H1 (cell line): ENCODE results near the gene RPRML. TPM values are rescaled to one million over a fixed set of nuclear protein-coding genes. Genes with fewer than 3 reads are reported as not detected.

Experiments
- CTCF ChIA-PET: fragments of 300-600 bp; sonication (Branson Sonifier 250); formaldehyde crosslinking; loops from one replicate; lab custom pipeline; 2021; ENCODE audit not compliant: partially characterized antibody; lab: Charles Lee
- POLR2A ChIA-PET: fragments of 300-600 bp; sonication (Branson Sonifier 250); formaldehyde crosslinking; loops from one replicate; lab custom pipeline; 2021; ENCODE audit warnings: inconsistent platforms; ENCODE audit not compliant: partially characterized antibody; lab: Charles Lee
- DNase-seq, 2 experiments: peaks; one replicate each; pipeline versions ENCODE4 v3.0.0 to v3.0.0-alpha.2; 2010 to 2022; ENCODE audit warnings: low spot score in 2 of 2, low read depth in 1 of 2, mixed read lengths in 1 of 2
- FAIRE-seq: peaks from 2 replicates; lab custom pipeline; 2011; peaks lifted over from hg19 to GRCh38; lab: Jason Lieb, UNC
- H2AFZ ChIP-seq: 2 replicates; pipeline ENCODE4 v1.8.1; 2012; ENCODE audit warnings: low read length, inconsistent platforms
- H2AK5ac ChIP-seq: 2 replicates; pipeline ENCODE4 v1.6.1; 2013; ENCODE audit warnings: low read depth, low read length
- H2BK120ac ChIP-seq: replicated peaks from 2 replicates; pipeline ENCODE3; 2013; ENCODE audit warnings: low read depth, low read length, inconsistent platforms
- H2BK12ac ChIP-seq: 2 replicates; pipeline ENCODE4 v1.6.1; 2013; ENCODE audit warnings: low read depth, low read length
- H2BK15ac ChIP-seq: 2 replicates; pipeline ENCODE4 v1.6.1; 2013; ENCODE audit warnings: low read length
- H2BK20ac ChIP-seq: 2 replicates; pipeline ENCODE4 v1.6.1; 2013; ENCODE audit warnings: low read length
- H2BK5ac ChIP-seq: 2 replicates; pipeline ENCODE4 v1.6.1; 2013; ENCODE audit warnings: low read depth, low read length
- H3K14ac ChIP-seq: 2 replicates; pipeline ENCODE4 v1.6.1; 2013; ENCODE audit warnings: inconsistent platforms; ENCODE audit not compliant: insufficient read length
- H3K18ac ChIP-seq: 2 replicates; pipeline ENCODE4 v1.6.1; 2013; ENCODE audit warnings: low read length; ENCODE audit errors: extremely low read depth
- H3K23ac ChIP-seq: 2 replicates; pipeline ENCODE4 v1.6.1; 2013; ENCODE audit warnings: inconsistent platforms; ENCODE audit not compliant: insufficient read length
- H3K23me2 ChIP-seq: 2 replicates; pipeline ENCODE4 v1.6.1; 2013; ENCODE audit warnings: low read depth, low read length
- H3K27ac ChIP-seq: 2 replicates; pipeline ENCODE4 v1.6.1; 2011; ENCODE audit warnings: low read depth, low read length, inconsistent platforms
- H3K27me3 ChIP-seq, 4 experiments: replicated peaks in 1 of 4; 1 replicate in 1 of 4; 2 replicates in 3 of 4; pipeline versions ENCODE4 v1.6.1 to v1.8.1; 2011 to 2013; ENCODE audit warnings: low read length in 3 of 4, mild to moderate bottlenecking in 3 of 4, inconsistent platforms in 2 of 4, mixed read lengths in 2 of 4, moderate library complexity in 1 of 4; ENCODE audit not compliant: control insufficient read depth in 3 of 4, insufficient read depth in 3 of 4; ENCODE audit errors: extremely low read depth in 1 of 4
- H3K36me3 ChIP-seq, 4 experiments: 2 replicates each; pipeline versions ENCODE4 v1.6.1 to v1.8.1; 2011 to 2013; ENCODE audit warnings: mild to moderate bottlenecking in 4 of 4, low read length in 3 of 4, moderate library complexity in 2 of 4, control low read depth in 1 of 4, inconsistent platforms in 1 of 4; ENCODE audit not compliant: insufficient read depth in 4 of 4, control insufficient read depth in 2 of 4
- H3K4ac ChIP-seq: replicated peaks from 2 replicates; pipeline ENCODE3; 2013; ENCODE audit warnings: low read length, low read depth, mixed read lengths, inconsistent platforms; ENCODE audit not compliant: insufficient read length
- H3K4me1 ChIP-seq, 4 experiments: replicated peaks in 1 of 4; 1 replicate in 1 of 4; 2 replicates in 3 of 4; pipeline versions ENCODE4 v1.6.1 to v1.8.1; 2011 to 2013; ENCODE audit warnings: low read length in 3 of 4, inconsistent platforms in 2 of 4, mixed read lengths in 1 of 4; ENCODE audit not compliant: insufficient read depth in 4 of 4, control insufficient read depth in 3 of 4
- H3K4me2 ChIP-seq, 2 experiments: 2 replicates each; pipeline versions ENCODE4 v1.6.1 to v1.8.1; 2011 to 2013; ENCODE audit warnings: low read depth in 2 of 2, low read length in 2 of 2, control low read depth in 1 of 2, inconsistent platforms in 1 of 2, mild to moderate bottlenecking in 1 of 2; ENCODE audit not compliant: insufficient read depth in 1 of 2
- H3K4me3 ChIP-seq, 4 experiments: fragments of 200-600, 300-600 bp in 1 of 4; sonication (generic), shearing (Covaris generic), sonication (Bioruptor Twin) in 1 of 4; 2 replicates each; pipeline versions ENCODE4 v1.5.1 to v1.8.1; 2011 to 2016; ENCODE audit warnings: low read length in 4 of 4, low read depth in 3 of 4, control low read depth in 2 of 4, inconsistent platforms in 2 of 4, mild to moderate bottlenecking in 2 of 4, mixed read lengths in 1 of 4, moderate library complexity in 1 of 4; ENCODE audit not compliant: insufficient read depth in 2 of 4; ENCODE audit errors: extremely low read depth in 1 of 4
- H3K56ac ChIP-seq: replicated peaks from 2 replicates; pipeline ENCODE3; 2013; ENCODE audit warnings: low read depth, mild to moderate bottlenecking, mixed read lengths, low read length, inconsistent platforms; ENCODE audit not compliant: insufficient read length
- H3K79me1 ChIP-seq: 2 replicates; pipeline ENCODE4 v1.6.1; 2013; ENCODE audit warnings: low read depth, low read length, control low read depth
- H3K79me2 ChIP-seq, 2 experiments: 2 replicates each; pipeline versions ENCODE4 v1.6.1 to v1.8.1; 2012 to 2013; ENCODE audit warnings: low read length in 2 of 2, mild to moderate bottlenecking in 2 of 2, inconsistent platforms in 1 of 2; ENCODE audit not compliant: insufficient read depth in 2 of 2, control insufficient read depth in 1 of 2
- H3K9ac ChIP-seq, 4 experiments: replicated peaks in 1 of 4; 1 replicate in 1 of 4; 2 replicates in 3 of 4; pipeline versions ENCODE4 v1.6.1 to v1.8.1; 2011 to 2013; ENCODE audit warnings: low read depth in 3 of 4, low read length in 3 of 4, control low read depth in 2 of 4, mild to moderate bottlenecking in 2 of 4, moderate library complexity in 2 of 4, inconsistent platforms in 1 of 4; ENCODE audit errors: extremely low read depth in 1 of 4
- H3K9me3 ChIP-seq, 2 experiments: 2 replicates each; pipeline versions ENCODE4 v1.6.1 to v1.8.1; 2012 to 2013; ENCODE audit warnings: mild to moderate bottlenecking in 2 of 2, moderate library complexity in 2 of 2, control low read depth in 1 of 2, inconsistent platforms in 1 of 2, low read depth in 1 of 2, low read length in 1 of 2, mixed read lengths in 1 of 2; ENCODE audit not compliant: insufficient read depth in 2 of 2
- H4K20me1 ChIP-seq, 2 experiments: replicated peaks in 1 of 2; 2 replicates each; pipeline versions ENCODE3 to v1.8.1; 2011 to 2013; ENCODE audit warnings: inconsistent platforms in 2 of 2, low read length in 2 of 2, mild to moderate bottlenecking in 1 of 2; ENCODE audit not compliant: insufficient read depth in 2 of 2, control insufficient read depth in 1 of 2
- H4K5ac ChIP-seq: 2 replicates; pipeline ENCODE4 v1.6.1; 2013; ENCODE audit warnings: low read length, low read depth, mixed read lengths, inconsistent platforms; ENCODE audit not compliant: insufficient read length
- H4K8ac ChIP-seq: 2 replicates; pipeline ENCODE4 v1.8.0; 2013; ENCODE audit warnings: mild to moderate bottlenecking, moderate library complexity, low read length, inconsistent platforms; ENCODE audit not compliant: insufficient read depth; ENCODE audit errors: extremely low read depth
- H4K91ac ChIP-seq: replicated peaks from 2 replicates; pipeline ENCODE3; 2013; ENCODE audit warnings: low read length, mixed read lengths, inconsistent platforms; ENCODE audit not compliant: insufficient read length
- CHD2 ChIP-seq: IDR thresholded peaks from 2 replicates; pipeline ENCODE4 v1.6.1; 2012; ENCODE audit warnings: low read length, improper control_type of control experiment
- FOSL1 ChIP-seq: IDR thresholded peaks from 2 replicates; pipeline ENCODE4 v1.6.1; 2011; ENCODE audit warnings: mild to moderate bottlenecking, low read depth, low read length, moderate library complexity; ENCODE audit not compliant: insufficient read depth
- GTF2F1 ChIP-seq: IDR thresholded peaks from 2 replicates; pipeline ENCODE4 v1.6.1; 2012; ENCODE audit warnings: low read depth, low read length, improper control_type of control experiment, borderline replicate concordance
- PHF8 ChIP-seq: fragments of 200-600 bp; sonication (generic); conservative IDR thresholded peaks from 2 replicates; pipeline ENCODE4 v1.7.1; 2012; ENCODE audit warnings: low read depth, mild to moderate bottlenecking, inconsistent platforms, low read length, moderate library complexity
- POU5F1 ChIP-seq: IDR thresholded peaks from 2 replicates; pipeline ENCODE4 v1.6.1; 2011; ENCODE audit warnings: low read depth, mild to moderate bottlenecking, low read length, moderate library complexity
- RNF2 ChIP-seq: fragments of 200-900, 300-1000 bp; sonication (generic); IDR thresholded peaks from 2 replicates; pipeline ENCODE4 v1.7.1; 2016; ENCODE audit warnings: borderline replicate concordance, low read depth, mild to moderate bottlenecking, antibody characterized with exemption, low read length; ENCODE audit not compliant: poor library complexity, severe bottlenecking; ENCODE audit errors: missing control alignments
- SIX5 ChIP-seq: IDR thresholded peaks from 2 replicates; pipeline ENCODE4 v1.6.1; 2011; ENCODE audit warnings: mild to moderate bottlenecking, low read depth, low read length
- SUZ12 ChIP-seq: fragments of 200-600 bp; sonication (generic); IDR thresholded peaks from 2 replicates; pipeline ENCODE4 v1.6.1; 2012; ENCODE audit warnings: mild to moderate bottlenecking, inconsistent platforms, low read length, moderate library complexity, mixed read lengths
- TBP ChIP-seq: IDR thresholded peaks from 2 replicates; pipeline ENCODE4 v1.6.1; 2011; ENCODE audit warnings: low read depth, low read length, improper control_type of control experiment
- TEAD4 ChIP-seq: IDR thresholded peaks from 2 replicates; pipeline ENCODE4 v1.6.1; 2012; ENCODE audit warnings: low read depth, low read length, inconsistent platforms, mixed read lengths
- ZNF274 ChIP-seq: IDR thresholded peaks from 2 replicates; pipeline ENCODE4 v1.7.0; 2012; ENCODE audit warnings: low read length, borderline replicate concordance; ENCODE audit errors: extremely low read depth
- WGBS, 2 experiments: shearing (Covaris generic) in 1 of 2; methylation state at CpG; one replicate each; pipeline versions ENCODE4 v1.1.6 to v1.1.7; 2013 to 2015; ENCODE audit warnings: low lambda C conversion rate in 2 of 2, mixed read lengths in 2 of 2, inconsistent platforms in 1 of 2, low coverage in 1 of 2, missing lambda C conversion rate in 1 of 2; ENCODE audit not compliant: insufficient replicate concordance in 2 of 2, insufficient coverage in 1 of 2, insufficient read length in 1 of 2; ENCODE audit errors: extremely low coverage in 1 of 2, missing lambda C conversion rate in 1 of 2; 5-methylcytosine and 5-hydroxymethylcytosine counted together
- polyA plus RNA-seq, 7 experiments: library from polyadenylated mRNA; depleted of rRNA in 3 of 7; stranded (reverse) in 5 of 7; unstranded in 2 of 7; fragments of >200 nt in 5 of 7; fragments of 200-250 nt in 2 of 7; gene quantifications; 1 replicate in 5 of 7; 2 replicates in 1 of 7; 4 replicates in 1 of 7; pipeline versions ENCODE4 v1.2.1 to v1.2.3, GENCODE V29; 2011 to 2013; ENCODE audit warnings: missing spikeins in 2 of 7, mixed read lengths in 2 of 7
- total RNA-seq: library from RNA; stranded (reverse); fragmentation: NEBNext Ultra II Directional; extraction: Animal tissue kit (Norgen Biotek cat#: 25700); gene quantifications from 2 replicates; pipeline ENCODE4 v1.2.1, GENCODE V29; 2021
- TF ChIP-seq, protein P1 (sequence below): IDR thresholded peaks from 2 replicates; pipeline ENCODE4 v1.6.1; 2012; ENCODE audit warnings: inconsistent platforms
- TF ChIP-seq, protein P2 (sequence below): IDR thresholded peaks from 2 replicates; pipeline ENCODE4 v1.6.1; 2012; ENCODE audit warnings: inconsistent platforms

The RPRML gene
- total and polyA plus RNA-seq, 2 of the 8 experiments (the other 6 are each of a cell fraction or from before 2014, with no cell fraction given) = 3.5 to 5.5 TPM

DNA sequence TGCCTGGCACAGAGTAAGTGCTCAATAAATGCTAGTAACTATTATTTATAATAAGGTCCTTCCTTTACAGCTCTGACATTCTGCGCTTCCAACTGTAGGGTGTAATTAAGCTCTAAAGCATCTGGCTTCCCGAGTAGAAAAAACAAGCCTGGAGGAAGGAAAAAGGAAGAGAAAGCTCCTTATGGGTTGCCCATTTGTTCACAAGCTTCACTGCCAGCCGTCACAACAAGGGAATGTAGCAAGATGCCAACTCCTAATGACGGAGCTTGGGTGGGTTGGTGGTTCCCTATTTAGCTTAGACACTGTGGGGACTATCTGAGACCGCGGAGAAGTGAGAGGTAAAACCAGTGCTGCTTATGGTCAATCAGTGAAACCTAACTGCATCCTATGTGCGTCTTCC is 7.3 kb upstream of the RPRML start:
- no peak overlapping the region for H4K91ac ChIP-seq
- no peak overlapping the region for H2AFZ ChIP-seq
- H4K20me1 ChIP-seq = no peaks in the 10 kb centered on the region
- H3K56ac ChIP-seq = no peak overlapping the region
- no peak overlapping the region for H3K27ac ChIP-seq
- no peak overlapping the region for H3K14ac ChIP-seq
- no peaks in the 10 kb centered on the region for H3K9me3 ChIP-seq
- no peaks in the 10 kb centered on the region for H3K36me3 ChIP-seq
- no peak overlapping the region for H2BK12ac ChIP-seq
- no peaks in the 10 kb centered on the region for H3K79me1 ChIP-seq
- no peak overlapping the region for H3K4ac ChIP-seq
- DNase-seq = no peak
- 89% methylated on average over 7 of the region's 7 CpGs; no CpG with 5 or more reads in 1 of the 2 experiments for WGBS, 2 experiments
- no peaks in the 10 kb centered on the region for H3K23me2 ChIP-seq
- POLR2A ChIA-PET = interaction anchor here (0.7 to 1.0 kb wide), 3 partner anchors 44 to 918 kb away, joined by 3 read pairs; no protein-coding TSS in a partner anchor
- no peak overlapping the region for H3K18ac ChIP-seq
- no peak overlapping the region; the same call in 1 of the 2 replicates for H2BK15ac ChIP-seq
- no peak overlapping the region for H2BK20ac ChIP-seq
- H2BK120ac ChIP-seq = no peak overlapping the region
- H3K9ac ChIP-seq = no peak overlapping the region
- H2BK5ac ChIP-seq = no peak overlapping the region
- H3K4me1 ChIP-seq = peaks cover 0 to 2% (median 0%) of the 10 kb centered on the region in 4 experiments; a peak in 1 of 7 replicates
- H3K4me3 ChIP-seq = no peak overlapping the region
- CTCF ChIA-PET = interaction anchor here (1.6 to 1.7 kb wide), 2 partner anchors 14 to 27 kb away, joined by 4 to 8 read pairs; no protein-coding TSS in a partner anchor
- no peak overlapping the region for H4K5ac ChIP-seq
- no peak overlapping the region for H4K8ac ChIP-seq
- H3K79me2 ChIP-seq = no peaks in the 10 kb centered on the region
- peaks cover 0 to 3% (median 0%) of the 10 kb centered on the region in 4 experiments; a peak in 1 of 7 replicates for H3K27me3 ChIP-seq
- no peak overlapping the region for H3K23ac ChIP-seq
- no peak overlapping the region for H3K4me2 ChIP-seq
- no peak overlapping the region for H2AK5ac ChIP-seq
- FAIRE-seq = no peak
- TF ChIP-seq CHD2 (no peak), SIX5 (no peak), ZNF274 (no peak), SUZ12 (no peak), POU5F1 (no peak), TEAD4 (no peak), TBP (no peak), GTF2F1 (no peak), RNF2 (no peak), PHF8 (no peak), FOSL1 (no peak)
- TF ChIP-seq, protein P1, sequence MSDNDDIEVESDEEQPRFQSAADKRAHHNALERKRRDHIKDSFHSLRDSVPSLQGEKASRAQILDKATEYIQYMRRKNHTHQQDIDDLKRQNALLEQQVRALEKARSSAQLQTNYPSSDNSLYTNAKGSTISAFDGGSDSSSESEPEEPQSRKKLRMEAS = no peak
- TF ChIP-seq, protein P2, sequence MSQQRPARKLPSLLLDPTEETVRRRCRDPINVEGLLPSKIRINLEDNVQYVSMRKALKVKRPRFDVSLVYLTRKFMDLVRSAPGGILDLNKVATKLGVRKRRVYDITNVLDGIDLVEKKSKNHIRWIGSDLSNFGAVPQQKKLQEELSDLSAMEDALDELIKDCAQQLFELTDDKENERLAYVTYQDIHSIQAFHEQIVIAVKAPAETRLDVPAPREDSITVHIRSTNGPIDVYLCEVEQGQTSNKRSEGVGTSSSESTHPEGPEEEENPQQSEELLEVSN = no peak
